Neutrophil (primary cell): ENCODE measurements around the gene CABS1.

Experiments
- H3K27ac ChIP-seq: fragments of 200-600 bp; sonication (generic); 2 replicates; pipeline ENCODE4 v1.5.1; 2016; ENCODE audit warnings: mild to moderate bottlenecking, moderate library complexity
- H3K27me3 ChIP-seq: fragments of 200-600 bp; sonication (generic); 2 replicates; pipeline ENCODE4 v1.6.0; 2016; ENCODE audit warnings: mild to moderate bottlenecking
- H3K36me3 ChIP-seq: fragments of 200-600 bp; sonication (generic); 2 replicates; pipeline ENCODE4 v1.5.1; 2017
- H3K4me1 ChIP-seq, 2 experiments: fragments of 200-600 bp in 1 of 2; sonication (generic) in 1 of 2; 1 replicate in 1 of 2; 2 replicates in 1 of 2; pipeline versions ENCODE4 v1.5.1 to v1.6.1; 2013 to 2016; ENCODE audit warnings: low read depth in 1 of 2, low read length in 1 of 2, mild to moderate bottlenecking in 1 of 2, moderate library complexity in 1 of 2; ENCODE audit not compliant: control insufficient read depth in 1 of 2, insufficient read depth in 1 of 2
- H3K4me3 ChIP-seq, 2 experiments: fragments of 200-600 bp in 1 of 2; sonication (generic) in 1 of 2; 1 replicate in 1 of 2; 2 replicates in 1 of 2; pipeline ENCODE4 v1.5.1; 2013 to 2016; ENCODE audit warnings: low read depth in 1 of 2, low read length in 1 of 2, mild to moderate bottlenecking in 1 of 2, moderate library complexity in 1 of 2
- H3K9me3 ChIP-seq: fragments of 200-600 bp; sonication (generic); 2 replicates; pipeline ENCODE4 v1.5.1; 2016
- TF ChIP-seq, protein P1 (sequence below): fragments of 200-600 bp; sonication (generic); IDR thresholded peaks from 2 replicates; pipeline ENCODE4 v1.5.1; 2016; ENCODE audit warnings: antibody characterized with exemption

CABS1 gene

DNA sequence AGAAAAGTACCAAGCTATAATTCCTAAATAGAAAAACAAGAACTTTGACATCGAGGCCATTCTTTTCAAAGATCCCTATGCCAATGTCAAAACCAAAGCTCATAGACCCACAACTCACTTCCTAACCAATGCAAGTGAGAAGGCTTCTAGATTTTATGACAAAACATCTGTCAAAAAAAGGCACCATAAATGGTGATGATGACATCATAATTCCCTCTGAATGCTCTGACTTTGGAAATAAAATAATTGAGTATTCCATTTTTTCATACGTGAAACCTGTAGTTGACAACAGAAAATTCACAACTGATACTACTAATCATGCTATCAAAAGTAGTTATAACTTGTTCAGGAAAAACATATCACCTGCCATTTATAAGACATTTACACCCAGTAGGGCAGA lies 8.7 kb upstream of the CABS1 start:
- Histone ChIP-seq H3K36me3 (no peaks in the 10 kb centered on the region), H3K4me3 (no peak overlapping the region), H3K27ac (no peak overlapping the region), H3K27me3 (no peaks in the 10 kb centered on the region), H3K9me3 (no peaks in the 10 kb centered on the region), H3K4me1 (no peaks in the 10 kb centered on the region)
- TF ChIP-seq, protein P1, sequence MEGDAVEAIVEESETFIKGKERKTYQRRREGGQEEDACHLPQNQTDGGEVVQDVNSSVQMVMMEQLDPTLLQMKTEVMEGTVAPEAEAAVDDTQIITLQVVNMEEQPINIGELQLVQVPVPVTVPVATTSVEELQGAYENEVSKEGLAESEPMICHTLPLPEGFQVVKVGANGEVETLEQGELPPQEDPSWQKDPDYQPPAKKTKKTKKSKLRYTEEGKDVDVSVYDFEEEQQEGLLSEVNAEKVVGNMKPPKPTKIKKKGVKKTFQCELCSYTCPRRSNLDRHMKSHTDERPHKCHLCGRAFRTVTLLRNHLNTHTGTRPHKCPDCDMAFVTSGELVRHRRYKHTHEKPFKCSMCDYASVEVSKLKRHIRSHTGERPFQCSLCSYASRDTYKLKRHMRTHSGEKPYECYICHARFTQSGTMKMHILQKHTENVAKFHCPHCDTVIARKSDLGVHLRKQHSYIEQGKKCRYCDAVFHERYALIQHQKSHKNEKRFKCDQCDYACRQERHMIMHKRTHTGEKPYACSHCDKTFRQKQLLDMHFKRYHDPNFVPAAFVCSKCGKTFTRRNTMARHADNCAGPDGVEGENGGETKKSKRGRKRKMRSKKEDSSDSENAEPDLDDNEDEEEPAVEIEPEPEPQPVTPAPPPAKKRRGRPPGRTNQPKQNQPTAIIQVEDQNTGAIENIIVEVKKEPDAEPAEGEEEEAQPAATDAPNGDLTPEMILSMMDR: no peak

DNA sequence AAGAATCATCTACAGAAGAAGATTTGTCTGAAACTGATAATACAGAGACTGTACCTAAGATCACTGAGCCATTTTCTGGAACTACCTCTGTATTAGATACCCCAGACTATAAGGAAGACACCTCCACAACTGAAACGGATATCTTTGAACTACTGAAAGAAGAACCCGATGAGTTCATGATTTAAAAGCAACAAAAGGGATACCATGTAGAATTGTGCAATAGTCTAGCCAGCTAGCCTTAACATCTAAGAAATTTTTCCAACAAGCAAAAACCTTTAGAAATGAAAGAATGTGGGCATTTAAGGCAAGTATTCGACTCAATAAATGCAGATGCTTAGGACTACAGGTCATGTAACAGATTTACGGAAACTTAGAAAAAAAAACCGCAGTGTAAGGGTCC lies 1.3 kb downstream of the CABS1 start:
- no peaks in the 10 kb centered on the region for H3K9me3 ChIP-seq
- H3K4me1 ChIP-seq: no peaks in the 10 kb centered on the region
- no peaks in the 10 kb centered on the region for H3K27me3 ChIP-seq
- no peak overlapping the region for H3K27ac ChIP-seq
- TF ChIP-seq, protein P1: no peak
- H3K4me3 ChIP-seq: no peak overlapping the region
- no peaks in the 10 kb centered on the region for H3K36me3 ChIP-seq

DNA sequence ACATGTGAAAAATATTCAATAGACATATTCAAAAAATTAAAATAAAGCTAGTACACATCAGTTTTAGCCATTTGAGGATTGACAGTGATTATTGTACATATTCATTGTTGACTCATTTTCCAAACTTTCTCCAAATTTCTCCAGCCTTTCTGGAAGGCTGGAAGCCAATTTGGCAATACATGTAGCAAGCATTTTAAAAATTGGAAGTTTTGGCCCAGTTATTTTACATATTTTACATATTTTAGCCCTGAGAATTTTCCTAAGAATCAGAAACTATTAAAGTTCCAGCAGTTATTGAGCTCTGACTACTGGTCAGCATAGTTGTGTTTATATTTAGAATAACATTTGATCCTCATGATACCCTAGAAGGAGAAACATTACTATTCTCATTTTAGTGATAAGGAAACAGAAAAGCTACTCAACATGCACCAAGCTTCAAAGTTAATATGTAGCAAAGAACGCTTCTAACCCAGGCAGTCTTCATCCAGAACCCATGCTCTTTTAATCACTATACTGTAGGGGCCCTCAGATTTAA lies 3.2 kb downstream of the CABS1 start:
- no peaks in the 10 kb centered on the region for H3K36me3 ChIP-seq
- H3K27ac ChIP-seq: no peak overlapping the region
- no peaks in the 10 kb centered on the region for H3K27me3 ChIP-seq
- H3K4me3 ChIP-seq: no peak overlapping the region
- H3K9me3 ChIP-seq: no peaks in the 10 kb centered on the region
- no peaks in the 10 kb centered on the region for H3K4me1 ChIP-seq
- TF ChIP-seq, protein P1: no peak

DNA sequence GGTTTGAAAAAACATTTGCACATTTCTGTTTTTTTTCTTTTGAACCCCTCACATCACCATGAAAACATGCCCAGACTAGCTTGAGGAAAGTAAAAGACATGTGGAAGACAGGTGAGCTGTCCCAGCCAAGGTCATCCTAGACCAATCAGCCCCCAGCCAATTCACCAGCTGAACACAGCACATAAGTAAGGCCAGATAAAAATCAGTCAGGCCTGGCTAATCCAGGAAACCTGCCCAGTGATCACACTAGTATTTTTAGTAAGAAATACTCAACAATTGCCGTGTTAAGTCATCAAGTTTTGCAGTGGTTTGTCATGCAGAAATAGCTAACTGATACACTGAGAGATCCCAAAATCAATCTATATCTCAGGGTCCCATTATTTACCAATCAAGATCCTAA lies 21.4 kb downstream of the CABS1 start:
- no peaks in the 10 kb centered on the region for H3K27me3 ChIP-seq
- no peaks in the 10 kb centered on the region for H3K4me1 ChIP-seq
- H3K36me3 ChIP-seq: no peaks in the 10 kb centered on the region
- no peak overlapping the region for H3K27ac ChIP-seq
- H3K4me3 ChIP-seq: no peak overlapping the region
- TF ChIP-seq, protein P1: no peak
- no peaks in the 10 kb centered on the region for H3K9me3 ChIP-seq

DNA sequence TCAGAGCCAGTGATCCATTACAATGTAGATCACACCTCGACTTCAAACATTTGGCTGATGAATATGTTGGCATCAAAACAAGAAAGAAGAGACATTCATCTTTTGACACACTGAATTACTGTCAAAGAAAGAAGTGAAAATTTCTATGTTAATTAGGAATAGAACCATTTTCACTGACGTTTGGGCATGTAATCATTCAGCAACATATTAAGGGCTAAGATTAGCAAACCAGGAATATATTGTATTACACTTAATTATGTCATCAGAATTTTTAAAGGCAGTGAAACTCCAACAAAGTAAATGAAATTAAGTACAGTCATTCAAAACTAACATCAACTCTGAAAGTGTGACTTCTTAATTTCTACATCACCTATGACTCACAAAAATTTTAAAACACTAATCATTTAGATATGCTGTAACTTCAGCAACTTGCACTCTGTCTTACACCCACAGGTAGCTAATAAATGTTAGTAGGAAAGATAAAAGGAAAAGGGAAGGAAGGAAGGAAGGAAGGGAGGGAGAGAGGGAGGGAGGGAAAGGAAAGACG lies 24.4 kb downstream of the CABS1 start:
- TF ChIP-seq, protein P1: no peak
- no peaks in the 10 kb centered on the region for H3K36me3 ChIP-seq
- no peaks in the 10 kb centered on the region for H3K4me1 ChIP-seq
- no peaks in the 10 kb centered on the region for H3K9me3 ChIP-seq
- H3K4me3 ChIP-seq: no peak overlapping the region
- H3K27ac ChIP-seq: no peak overlapping the region
- H3K27me3 ChIP-seq: no peaks in the 10 kb centered on the region

DNA sequence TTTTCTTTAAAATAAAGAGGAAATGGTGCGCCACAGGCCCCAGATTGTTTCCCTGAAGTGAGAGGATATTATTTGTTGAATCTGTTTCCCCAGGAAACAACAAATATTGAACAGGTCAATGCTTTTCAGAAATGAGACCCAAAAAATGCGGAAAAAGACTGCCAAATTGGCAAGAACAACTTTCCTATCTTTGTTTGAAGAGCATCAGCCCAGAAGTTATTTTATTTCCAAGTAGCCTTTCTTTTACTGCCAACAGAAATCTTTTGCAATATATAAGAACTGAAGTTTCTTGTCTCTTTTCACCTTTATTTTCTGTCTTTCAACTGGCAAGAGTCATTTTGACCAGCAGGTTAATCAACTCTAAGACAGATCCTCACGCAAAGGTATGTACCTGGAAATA lies 25.7 kb downstream of the CABS1 start, which contains the start of gene SMR3A:
SMR3A (plus strand) TSS at position 301 of the 400 bp plus-strand sequence. CDS start 1,356 bp downstream, outside the sequence.
- TF ChIP-seq, protein P1: no peak
- H3K9me3 ChIP-seq: no peaks in the 10 kb centered on the region

More for the DNA sequence above, 25.7 kb downstream of the CABS1 start, which contains the start of gene SMR3A:
- Histone ChIP-seq H3K27ac (no peak within 1 kb of the TSS), H3K36me3 (no peaks in the 10 kb centered on the region), H3K27me3 (no peaks in the 10 kb centered on the region), H3K4me3 (no peak within 1 kb of the TSS), H3K4me1 (no peaks in the 10 kb centered on the region)
